ENCODE measurements around the gene TES. TPM values are rescaled to one million over a fixed set of nuclear protein-coding genes. Genes with fewer than 3 reads are reported as not detected.

Gene TES
- total RNA-seq, 2 donors from 2014 or later = 46.6 to 96.6 TPM

DNA sequence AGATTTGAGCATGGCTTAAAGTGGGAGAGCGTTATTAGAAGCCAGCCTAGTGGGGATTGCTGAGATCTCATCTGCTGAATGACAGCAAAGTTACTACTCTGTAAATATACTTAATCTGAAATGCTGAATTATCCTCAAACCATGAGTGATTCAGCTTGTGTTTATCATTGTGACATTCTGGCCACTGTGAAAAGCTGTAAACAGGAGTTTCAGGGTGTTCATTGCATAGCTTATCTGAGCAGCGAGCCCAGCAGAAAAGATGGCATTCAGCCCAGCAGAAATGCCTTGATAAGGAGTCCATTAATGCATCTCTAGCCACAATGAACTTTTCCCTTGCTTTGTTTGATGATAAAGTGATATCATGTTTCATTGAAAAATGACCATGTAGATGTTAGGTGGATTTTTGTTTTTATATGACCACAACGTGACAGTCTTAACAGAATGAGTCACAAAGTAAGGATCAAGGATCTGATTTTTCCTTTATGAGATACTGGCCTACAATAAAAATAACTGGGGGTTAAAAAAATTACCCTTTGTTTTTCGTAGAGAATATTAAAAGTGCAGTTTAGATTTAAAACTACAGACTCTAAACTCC, 7.8 kb downstream of the TES start:
- no peaks in the 10 kb centered on the region for H3K36me3 ChIP-seq
- no peaks in the 10 kb centered on the region for H3K27me3 ChIP-seq (replicated peaks; ENCODE audit: insufficient read depth)
- H3K4me1 ChIP-seq (replicated peaks) = no peaks in the 10 kb centered on the region
- no peak for DNase-seq (ENCODE audit: low spot score)
- 17% methylated on average over 4 of the region's 4 CpGs for WGBS
- peak; percentile 36 for TF ChIP-seq POLR2AphosphoS5 (IDR thresholded peaks at IDR 0.05)
- no peak for TF ChIP-seq POLR2A (IDR thresholded peaks at IDR 0.05)
- TF ChIP-seq, protein P1, sequence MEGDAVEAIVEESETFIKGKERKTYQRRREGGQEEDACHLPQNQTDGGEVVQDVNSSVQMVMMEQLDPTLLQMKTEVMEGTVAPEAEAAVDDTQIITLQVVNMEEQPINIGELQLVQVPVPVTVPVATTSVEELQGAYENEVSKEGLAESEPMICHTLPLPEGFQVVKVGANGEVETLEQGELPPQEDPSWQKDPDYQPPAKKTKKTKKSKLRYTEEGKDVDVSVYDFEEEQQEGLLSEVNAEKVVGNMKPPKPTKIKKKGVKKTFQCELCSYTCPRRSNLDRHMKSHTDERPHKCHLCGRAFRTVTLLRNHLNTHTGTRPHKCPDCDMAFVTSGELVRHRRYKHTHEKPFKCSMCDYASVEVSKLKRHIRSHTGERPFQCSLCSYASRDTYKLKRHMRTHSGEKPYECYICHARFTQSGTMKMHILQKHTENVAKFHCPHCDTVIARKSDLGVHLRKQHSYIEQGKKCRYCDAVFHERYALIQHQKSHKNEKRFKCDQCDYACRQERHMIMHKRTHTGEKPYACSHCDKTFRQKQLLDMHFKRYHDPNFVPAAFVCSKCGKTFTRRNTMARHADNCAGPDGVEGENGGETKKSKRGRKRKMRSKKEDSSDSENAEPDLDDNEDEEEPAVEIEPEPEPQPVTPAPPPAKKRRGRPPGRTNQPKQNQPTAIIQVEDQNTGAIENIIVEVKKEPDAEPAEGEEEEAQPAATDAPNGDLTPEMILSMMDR (IDR thresholded peaks at IDR 0.05) = no peak
- H3K4me3 ChIP-seq = no peak overlapping the region
- intact Hi-C loops (cut with DNase I) = no loop called here
- H3K27ac ChIP-seq = no peak overlapping the region
- no peaks in the 10 kb centered on the region for H3K9me3 ChIP-seq

DNA sequence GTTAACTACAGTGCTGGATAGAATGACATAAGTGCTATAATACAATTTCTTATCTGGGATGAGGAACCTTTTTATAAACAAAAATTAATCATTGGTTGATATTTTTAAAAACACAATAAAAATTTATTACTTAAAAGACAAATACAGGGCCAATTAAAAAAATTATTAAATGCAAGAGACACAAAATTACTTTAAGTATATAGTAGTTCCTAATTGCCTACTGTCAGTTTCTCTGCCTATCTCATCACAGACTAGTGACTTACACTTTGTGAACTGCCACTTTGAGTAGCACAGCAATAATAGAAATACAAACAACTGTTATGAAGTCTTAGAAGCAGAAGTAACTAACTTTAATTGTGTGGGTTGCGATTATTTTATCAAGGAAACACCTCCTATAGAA, 8.4 kb downstream of the TES start:
- no peaks in the 10 kb centered on the region for H3K27me3 ChIP-seq (replicated peaks; ENCODE audit: insufficient read depth)
- no peaks in the 10 kb centered on the region for H3K36me3 ChIP-seq
- DNase-seq (ENCODE audit: low spot score) = no peak
- H3K4me3 ChIP-seq = no peak overlapping the region
- intact Hi-C loops (cut with DNase I) = no loop called here
- TF ChIP-seq POLR2A (IDR thresholded peaks at IDR 0.05) = no peak
- TF ChIP-seq POLR2AphosphoS5 (IDR thresholded peaks at IDR 0.05) = no peak
- TF ChIP-seq, protein P1 (IDR thresholded peaks at IDR 0.05) = no peak
- H3K9me3 ChIP-seq = no peaks in the 10 kb centered on the region
- WGBS = 0% methylated on average over 1 of the region's 1 CpG
- H3K4me1 ChIP-seq (replicated peaks) = no peaks in the 10 kb centered on the region
- H3K27ac ChIP-seq = no peak overlapping the region

DNA sequence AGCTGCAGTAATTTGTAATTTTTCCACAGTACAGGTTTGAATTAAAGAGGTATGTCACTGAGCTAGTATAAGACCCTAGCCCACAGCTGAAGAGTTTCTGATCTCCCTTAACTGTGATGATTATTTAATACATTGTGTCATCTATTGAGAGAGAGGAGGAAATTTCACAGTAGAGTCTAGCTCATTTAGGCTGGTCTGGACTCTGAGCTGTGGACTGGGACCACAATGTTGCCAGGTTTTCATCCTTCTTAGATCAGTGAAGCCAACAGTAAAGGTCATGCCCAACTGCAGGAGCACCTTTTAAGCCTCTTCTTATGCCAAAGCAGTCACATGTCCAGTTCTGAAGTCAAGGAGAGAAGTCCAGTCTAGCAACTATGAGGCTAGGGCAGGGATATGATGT, 8.9 kb downstream of the TES start:
- no peak for TF ChIP-seq POLR2AphosphoS5 (IDR thresholded peaks at IDR 0.05)
- TF ChIP-seq POLR2A (IDR thresholded peaks at IDR 0.05) = no peak
- TF ChIP-seq, protein P1 (IDR thresholded peaks at IDR 0.05) = no peak
- DNase-seq (ENCODE audit: low spot score) = no peak
- H3K27me3 ChIP-seq (replicated peaks; ENCODE audit: insufficient read depth) = no peaks in the 10 kb centered on the region
- H3K4me1 ChIP-seq (replicated peaks) = no peaks in the 10 kb centered on the region
- no peaks in the 10 kb centered on the region for H3K9me3 ChIP-seq
- H3K4me3 ChIP-seq = no peak overlapping the region
- intact Hi-C loops (cut with DNase I) = no loop called here
- no peak overlapping the region for H3K27ac ChIP-seq
- H3K36me3 ChIP-seq = no peaks in the 10 kb centered on the region

DNA sequence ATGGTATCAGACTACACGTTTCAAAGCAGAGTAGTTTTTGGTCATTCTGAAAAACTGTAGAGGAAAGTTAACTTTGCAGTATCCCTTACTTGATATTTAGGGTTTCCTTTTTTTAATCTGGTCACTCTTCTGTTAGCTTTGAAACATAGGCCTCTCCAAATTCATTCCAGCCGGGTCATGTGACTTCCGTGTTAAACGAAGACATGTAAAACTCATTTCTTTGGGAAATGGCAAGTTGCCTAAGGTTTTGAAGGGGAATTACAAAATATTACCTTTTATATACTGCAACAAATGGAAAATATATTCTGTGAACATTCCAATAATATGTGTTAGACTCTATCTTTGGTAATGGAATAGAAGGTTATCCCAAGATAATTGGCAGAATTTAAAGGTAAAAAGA, 9.5 kb downstream of the TES start:
- Histone ChIP-seq H3K27me3 (replicated peaks; ENCODE audit: insufficient read depth) (no peaks in the 10 kb centered on the region), H3K27ac (no peak overlapping the region), H3K4me3 (no peak overlapping the region), H3K36me3 (no peaks in the 10 kb centered on the region), H3K4me1 (replicated peaks) (no peaks in the 10 kb centered on the region), H3K9me3 (no peaks in the 10 kb centered on the region)
- DNase-seq (ENCODE audit: low spot score) = no peak
- TF ChIP-seq, protein P1 (IDR thresholded peaks at IDR 0.05) = no peak
- TF ChIP-seq POLR2AphosphoS5 (IDR thresholded peaks at IDR 0.05) (no peak), POLR2A (IDR thresholded peaks at IDR 0.05) (no peak)
- WGBS = 92% methylated on average over 4 of the region's 4 CpGs
- intact Hi-C loops (cut with DNase I) = no loop called here

DNA sequence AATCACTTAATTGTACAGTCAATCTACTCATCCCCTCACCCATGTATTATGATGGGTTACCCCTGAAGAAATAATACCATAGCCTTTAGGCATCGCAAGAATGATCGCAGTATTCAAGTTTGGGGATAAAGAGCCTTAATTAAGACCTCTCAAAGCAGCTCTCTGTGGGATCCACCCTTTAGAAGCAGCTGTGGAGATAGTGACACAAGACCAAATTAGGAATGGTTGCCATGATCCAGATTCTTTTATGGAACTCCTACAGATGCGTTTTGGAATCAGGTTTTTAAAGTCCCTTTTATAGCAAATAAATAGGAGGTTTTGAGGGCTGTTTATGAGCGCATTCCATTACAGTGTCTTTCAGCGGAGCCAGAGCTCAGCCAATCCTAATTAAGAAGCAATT, 12.2 kb downstream of the TES start:
- Histone ChIP-seq H3K27me3 (replicated peaks; ENCODE audit: insufficient read depth) (no peaks in the 10 kb centered on the region), H3K36me3 (no peaks in the 10 kb centered on the region), H3K4me1 (replicated peaks) (no peaks in the 10 kb centered on the region), H3K4me3 (no peak overlapping the region), H3K27ac (no peak overlapping the region), H3K9me3 (no peaks in the 10 kb centered on the region)
- DNase-seq (ENCODE audit: low spot score) = no peak
- TF ChIP-seq, protein P1 (IDR thresholded peaks at IDR 0.05) = no peak
- peak; percentile 7 for TF ChIP-seq POLR2AphosphoS5 (IDR thresholded peaks at IDR 0.05)
- WGBS = 54% methylated on average over 5 of the region's 5 CpGs
- intact Hi-C loops (cut with DNase I) = no loop called here
